ENCODE data around the gene KCNQ1OT1.

Gene KCNQ1OT1

DNA sequence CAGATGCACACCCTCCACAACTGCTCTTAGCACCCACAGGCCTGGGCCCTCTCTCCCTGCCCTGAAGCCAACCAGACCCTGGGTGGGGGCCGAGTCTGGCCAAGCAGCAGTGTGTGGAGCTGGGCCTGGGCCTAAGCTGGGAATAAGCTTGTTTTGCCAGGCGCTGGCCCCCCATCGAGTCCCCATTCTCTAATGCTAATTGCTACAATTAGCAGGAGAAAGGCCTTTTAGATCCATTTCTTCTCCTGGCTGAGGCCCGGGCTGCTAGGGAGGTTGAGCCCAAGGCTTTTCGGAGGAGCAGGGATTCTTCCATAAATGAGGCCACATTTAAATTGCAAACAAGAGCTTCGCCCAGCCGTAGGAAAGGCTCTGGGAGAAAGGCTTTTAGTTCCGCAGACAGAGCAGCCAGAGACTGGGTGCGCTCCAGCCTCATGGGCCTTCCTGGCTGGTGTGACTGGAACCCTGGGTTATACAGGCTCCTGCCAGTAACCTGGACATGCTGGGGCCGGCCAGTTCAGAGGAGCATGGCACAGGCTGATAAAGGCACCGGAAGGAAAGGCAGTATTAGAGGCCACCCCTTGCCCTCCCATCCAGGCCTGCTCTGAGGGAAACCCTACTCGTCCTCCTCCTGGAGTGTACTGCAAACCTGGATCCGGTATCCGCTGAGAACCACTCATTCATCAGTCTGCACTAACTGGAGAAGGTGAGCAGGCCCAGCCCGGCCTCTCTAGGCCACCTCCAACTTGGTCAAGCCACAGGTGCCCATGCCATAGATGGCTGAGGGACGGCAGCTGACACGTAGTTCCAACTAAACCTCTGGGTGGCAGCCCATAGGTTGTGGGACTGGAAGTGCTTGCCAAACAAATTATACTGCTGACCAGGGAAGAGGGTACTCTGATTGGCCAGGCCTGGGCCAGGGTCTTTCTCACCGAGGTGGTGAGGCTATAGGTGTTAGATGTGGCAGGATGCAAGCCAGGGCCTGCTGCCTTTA lies 6.2 kb downstream of the KCNQ1OT1 start:
- Mint-ChIP-seq H3K9me3 (ENCODE audit: low read depth) (no peaks in the 10 kb centered on the region), H3K4me3 (no peak overlapping the region), H3K27ac (no peak overlapping the region), H3K4me1 (ENCODE audit: low read depth) (peaks cover 9% of the 10 kb centered on the region), H3K36me3 (peaks cover 11% of the 10 kb centered on the region), H3K27me3 (no peaks in the 10 kb centered on the region)

DNA sequence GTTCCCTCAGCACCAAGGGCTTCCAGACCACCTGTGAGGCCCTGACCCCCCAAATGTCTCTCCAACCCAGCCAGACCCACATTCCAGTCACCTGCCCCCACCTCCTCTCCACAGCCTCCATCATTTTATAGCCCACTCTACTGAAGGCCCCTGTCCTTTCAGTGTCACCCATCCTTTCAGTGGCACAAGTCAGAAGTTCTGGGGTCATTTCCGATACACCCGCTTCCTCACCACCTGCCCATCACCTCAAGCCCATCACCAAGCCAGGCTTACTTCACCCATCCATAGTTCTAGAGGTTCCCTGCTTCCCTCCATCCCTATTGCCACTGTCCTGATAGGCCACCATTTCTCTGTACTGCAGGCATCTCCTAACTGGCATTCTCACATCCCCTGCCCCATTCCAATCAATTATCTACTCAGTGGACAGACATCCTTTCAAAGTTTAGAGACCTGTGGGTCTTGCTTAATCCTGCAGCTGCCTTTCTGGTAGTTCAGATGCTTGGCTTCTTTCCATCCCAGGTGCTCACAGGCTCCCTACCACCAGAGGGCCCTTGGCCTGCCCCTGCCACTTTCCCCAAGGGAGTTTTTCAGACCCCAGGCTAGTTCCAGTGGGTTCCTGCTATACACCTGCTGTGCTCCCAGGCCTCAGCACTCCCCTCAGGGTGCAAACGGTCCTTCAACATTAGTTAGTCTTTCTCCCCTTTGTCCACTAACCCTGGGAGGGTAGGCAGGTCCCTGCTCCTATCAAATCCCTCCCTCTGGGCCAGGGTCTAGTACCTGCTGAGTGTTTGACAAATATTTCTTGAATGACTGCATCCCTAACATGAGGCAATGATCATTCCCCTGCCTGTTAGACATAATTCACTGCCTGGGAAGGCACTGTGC lies 7.6 kb downstream of the KCNQ1OT1 start:
- H3K9me3 Mint-ChIP-seq (ENCODE audit: low read depth), result no peaks in the 10 kb centered on the region
- H3K27ac Mint-ChIP-seq, result no peak overlapping the region
- H3K4me3 Mint-ChIP-seq, result no peak overlapping the region
- H3K4me1 Mint-ChIP-seq (ENCODE audit: low read depth), result peaks cover 2% of the 10 kb centered on the region
- no peaks in the 10 kb centered on the region for H3K27me3 Mint-ChIP-seq
- peaks cover 8% of the 10 kb centered on the region for H3K36me3 Mint-ChIP-seq

DNA sequence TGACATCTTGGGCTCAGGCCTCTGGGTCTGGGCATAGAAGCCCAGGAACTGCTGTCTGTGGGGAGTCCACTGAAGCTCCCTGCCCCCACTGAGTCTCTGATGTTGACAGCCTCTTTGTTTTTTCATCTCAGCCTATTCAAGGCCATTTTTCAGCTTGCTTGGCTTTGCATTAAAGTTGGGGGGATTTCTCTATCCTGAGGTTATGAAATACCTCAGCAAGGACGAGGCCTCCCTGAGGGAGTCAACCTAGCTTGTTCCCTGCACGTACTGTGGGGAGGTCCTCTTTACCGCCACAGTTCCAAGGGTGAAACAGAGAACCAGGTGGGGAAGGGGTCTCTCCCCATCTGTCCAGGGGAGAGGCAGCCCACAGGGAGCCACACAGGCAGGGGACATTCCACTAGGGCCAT lies 8.4 kb downstream of the KCNQ1OT1 start:
- H3K27ac Mint-ChIP-seq, result no peak overlapping the region
- H3K27me3 Mint-ChIP-seq, result no peaks in the 10 kb centered on the region
- H3K9me3 Mint-ChIP-seq (ENCODE audit: low read depth), result no peaks in the 10 kb centered on the region
- no peak overlapping the region for H3K4me3 Mint-ChIP-seq
- peaks cover 4% of the 10 kb centered on the region for H3K36me3 Mint-ChIP-seq
- no peaks in the 10 kb centered on the region for H3K4me1 Mint-ChIP-seq (ENCODE audit: low read depth)

- no peaks in the 10 kb centered on the region for H3K4me1 Mint-ChIP-seq (ENCODE audit: low read depth)
- H3K4me3 Mint-ChIP-seq, result no peak overlapping the region
- H3K36me3 Mint-ChIP-seq, result peaks cover 4% of the 10 kb centered on the region
- no peak overlapping the region for H3K27ac Mint-ChIP-seq
- H3K27me3 Mint-ChIP-seq, result no peaks in the 10 kb centered on the region
- no peaks in the 10 kb centered on the region for H3K9me3 Mint-ChIP-seq (ENCODE audit: low read depth)
Measured at GRCh38 chr11:2690596-2691354, 9.0 kb downstream of the KCNQ1OT1 start.

DNA sequence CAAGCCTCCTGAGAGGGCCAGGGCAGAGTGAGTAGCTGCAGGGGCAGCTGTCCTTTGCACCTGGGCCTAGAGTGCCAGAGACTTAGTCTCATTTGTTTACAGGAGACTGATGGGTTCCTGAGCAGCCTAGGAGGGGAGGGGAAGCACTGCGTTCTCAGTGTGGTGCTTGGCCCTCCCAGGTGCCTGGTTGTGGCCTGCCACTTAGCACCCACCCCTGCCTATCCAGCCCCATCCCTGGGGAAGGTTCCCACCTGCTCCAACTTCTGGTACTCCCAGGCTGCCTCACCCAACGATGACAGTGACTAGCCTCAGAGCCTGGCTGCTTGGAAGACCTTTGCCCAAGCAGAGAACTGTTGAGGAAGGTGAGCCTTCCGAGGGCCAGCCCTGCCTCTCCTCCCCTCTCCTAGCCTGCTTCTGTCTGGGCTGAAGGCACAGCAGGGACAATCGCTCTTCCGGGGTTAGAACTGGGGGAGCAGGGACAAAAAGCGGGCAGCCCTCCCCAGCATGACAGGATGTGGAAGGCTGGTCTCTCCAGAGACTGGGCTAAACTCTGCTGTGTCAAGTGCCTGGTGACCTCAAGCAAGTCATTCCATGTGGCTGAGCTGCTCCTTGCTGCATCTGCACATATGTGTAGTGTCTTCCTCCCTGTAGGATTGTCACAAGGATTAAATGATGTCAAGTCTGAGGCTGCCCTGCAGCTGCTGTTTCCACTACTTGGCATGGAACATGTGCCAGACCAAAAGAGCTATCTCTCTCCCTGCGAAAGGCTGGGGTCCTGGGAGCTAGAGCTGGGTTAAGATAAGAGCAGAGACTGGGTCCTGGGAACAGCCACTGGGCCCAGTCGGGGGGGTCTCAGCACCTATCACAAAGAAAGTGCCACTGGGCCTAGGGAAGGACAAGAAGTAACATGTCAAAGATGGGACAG lies 9.9 kb downstream of the KCNQ1OT1 start:
- H3K27me3 Mint-ChIP-seq, result no peaks in the 10 kb centered on the region
- H3K4me1 Mint-ChIP-seq (ENCODE audit: low read depth), result no peaks in the 10 kb centered on the region
- peaks cover 4% of the 10 kb centered on the region for H3K36me3 Mint-ChIP-seq
- no peak overlapping the region for H3K27ac Mint-ChIP-seq
- H3K9me3 Mint-ChIP-seq (ENCODE audit: low read depth), result no peaks in the 10 kb centered on the region
- no peak overlapping the region for H3K4me3 Mint-ChIP-seq

- Mint-ChIP-seq H3K4me1 (ENCODE audit: low read depth) (no peaks in the 10 kb centered on the region), H3K27me3 (no peaks in the 10 kb centered on the region)
Measured at GRCh38 chr11:2688381-2689231, 11.2 kb downstream of the KCNQ1OT1 start.

GRCh38 chr11:2687782-2688191 lies 12.0 kb downstream of the KCNQ1OT1 start:
- Mint-ChIP-seq H3K4me1 (ENCODE audit: low read depth) (no peaks in the 10 kb centered on the region), H3K36me3 (peaks cover 4% of the 10 kb centered on the region), H3K27me3 (no peaks in the 10 kb centered on the region), H3K4me3 (no peak overlapping the region), H3K9me3 (ENCODE audit: low read depth) (no peaks in the 10 kb centered on the region), H3K27ac (no peak overlapping the region)

More at GRCh38 chr11:2688381-2689231, 11.2 kb downstream of the KCNQ1OT1 start:
- Mint-ChIP-seq H3K9me3 (ENCODE audit: low read depth) (no peaks in the 10 kb centered on the region), H3K4me3 (no peak overlapping the region), H3K27ac (no peak overlapping the region), H3K36me3 (peaks cover 4% of the 10 kb centered on the region)

- no peaks in the 10 kb centered on the region for H3K27me3 Mint-ChIP-seq
- no peaks in the 10 kb centered on the region for H3K9me3 Mint-ChIP-seq (ENCODE audit: low read depth)
- H3K36me3 Mint-ChIP-seq, result peaks cover 4% of the 10 kb centered on the region
- no peak overlapping the region for H3K27ac Mint-ChIP-seq
- H3K4me3 Mint-ChIP-seq, result no peak overlapping the region
- no peaks in the 10 kb centered on the region for H3K4me1 Mint-ChIP-seq (ENCODE audit: low read depth)
Measured at GRCh38 chr11:2687223-2687530, 12.6 kb downstream of the KCNQ1OT1 start.

DNA sequence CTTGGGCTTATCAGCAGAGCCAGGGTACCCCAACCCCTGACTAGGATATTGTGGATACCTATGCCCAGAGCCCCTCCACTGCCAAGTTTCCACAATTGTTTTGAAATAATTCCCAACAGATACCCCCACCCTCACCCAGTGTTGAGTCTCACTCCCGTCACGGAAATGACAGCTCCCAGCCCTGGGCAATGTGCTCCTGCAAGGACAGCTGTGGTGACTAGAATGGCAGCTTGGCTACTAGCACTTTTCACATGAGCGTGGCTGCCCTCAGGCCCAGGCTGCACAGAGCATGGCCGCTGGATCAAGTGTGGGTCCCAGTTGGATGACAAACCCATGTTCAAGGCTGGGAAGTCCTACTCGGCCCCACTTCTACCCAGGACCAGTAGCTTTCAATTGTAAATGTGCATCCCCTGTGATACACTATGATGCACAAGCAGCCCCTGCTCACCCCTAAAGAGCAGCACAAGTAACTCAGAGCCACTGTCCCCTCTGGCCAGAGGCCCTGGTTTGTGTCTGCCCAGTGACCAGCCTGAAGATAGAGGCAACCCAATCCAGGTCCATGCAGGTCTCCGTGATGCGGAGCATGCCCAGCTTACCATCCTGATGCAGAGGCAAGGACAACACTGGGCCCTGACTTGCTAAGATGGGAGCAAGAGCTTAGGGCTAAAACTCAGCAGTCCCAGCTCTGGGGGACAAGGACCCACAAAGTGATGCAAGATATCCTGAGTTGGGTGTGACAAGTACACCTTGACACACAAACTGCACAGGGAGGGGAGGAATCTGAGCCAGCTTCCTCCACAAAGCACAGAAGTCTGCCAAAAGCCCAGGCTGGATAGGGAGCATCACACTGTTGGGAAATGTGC lies 13.2 kb downstream of the KCNQ1OT1 start:
- Mint-ChIP-seq H3K4me3 (no peak overlapping the region), H3K9me3 (ENCODE audit: low read depth) (no peaks in the 10 kb centered on the region), H3K27me3 (no peaks in the 10 kb centered on the region), H3K36me3 (no peaks in the 10 kb centered on the region), H3K27ac (no peak overlapping the region), H3K4me1 (ENCODE audit: low read depth) (no peaks in the 10 kb centered on the region)

DNA sequence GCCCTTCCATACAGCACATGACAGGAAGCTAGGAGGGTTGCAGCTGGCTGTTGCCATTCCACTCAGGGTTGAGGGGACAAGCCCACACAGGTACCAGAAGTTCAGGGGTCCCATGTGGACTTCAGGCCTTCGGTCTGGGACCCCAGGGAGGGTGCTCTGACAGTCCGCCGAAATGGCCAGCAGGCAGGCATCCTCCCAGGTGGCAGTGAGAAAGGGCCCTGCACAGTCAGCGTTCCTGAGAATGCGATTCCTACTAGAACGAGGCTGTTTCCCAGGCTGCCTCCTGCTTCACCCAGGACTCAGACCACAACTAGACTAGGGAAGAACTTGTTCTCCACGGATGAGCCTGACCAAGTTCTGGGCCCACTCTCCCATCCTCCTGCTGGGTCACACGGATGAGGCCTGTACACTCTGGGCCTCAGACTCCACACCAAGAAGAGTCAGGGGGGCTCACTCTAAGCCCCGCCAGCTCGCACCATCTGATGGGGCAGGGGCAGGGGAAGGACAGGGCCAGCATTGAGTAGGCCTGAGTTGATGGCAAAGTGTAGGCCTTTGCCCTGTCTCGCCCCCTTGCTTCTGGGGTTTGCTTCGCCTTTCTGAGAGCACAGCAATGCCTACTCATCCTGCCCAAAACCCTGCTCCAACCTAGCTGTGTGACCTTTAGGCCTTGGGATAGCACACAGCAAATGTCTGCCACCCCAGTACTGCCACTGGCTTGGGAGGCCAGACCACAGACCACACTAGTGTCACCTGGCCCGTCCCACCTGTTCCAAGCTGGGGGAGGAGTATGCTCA lies 14.0 kb downstream of the KCNQ1OT1 start:
- Mint-ChIP-seq H3K36me3 (no peaks in the 10 kb centered on the region), H3K9me3 (ENCODE audit: low read depth) (no peaks in the 10 kb centered on the region), H3K27ac (no peak overlapping the region), H3K4me1 (ENCODE audit: low read depth) (no peaks in the 10 kb centered on the region), H3K4me3 (no peak overlapping the region), H3K27me3 (no peaks in the 10 kb centered on the region)

GRCh38 chr11:2685051-2685450 lies 14.7 kb downstream of the KCNQ1OT1 start:
- Mint-ChIP-seq H3K36me3 (no peaks in the 10 kb centered on the region), H3K4me1 (ENCODE audit: low read depth) (no peaks in the 10 kb centered on the region), H3K9me3 (ENCODE audit: low read depth) (no peaks in the 10 kb centered on the region), H3K27ac (no peak overlapping the region), H3K4me3 (no peak overlapping the region), H3K27me3 (no peaks in the 10 kb centered on the region)

DNA sequence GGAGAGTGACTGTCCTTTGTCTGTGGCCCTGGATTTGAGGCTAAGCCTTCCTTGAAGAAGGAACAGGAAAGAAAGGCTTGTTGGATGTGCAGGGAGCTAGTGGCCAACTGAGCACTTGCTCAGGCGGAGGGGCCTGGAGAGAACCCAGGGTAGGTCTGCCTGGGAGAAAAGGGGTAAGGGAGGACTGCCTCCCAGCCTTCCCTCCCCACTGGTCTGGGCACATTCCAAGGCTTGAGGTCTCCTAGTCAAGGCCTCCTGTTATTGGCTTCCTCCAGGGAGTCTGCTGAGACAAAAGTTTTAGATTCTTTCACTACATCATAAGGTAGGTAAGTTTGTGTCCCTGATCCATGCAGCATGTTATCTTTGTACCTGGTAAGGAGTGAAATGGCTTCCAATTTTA lies 15.2 kb downstream of the KCNQ1OT1 start:
- H3K4me1 Mint-ChIP-seq (ENCODE audit: low read depth), result no peaks in the 10 kb centered on the region

More for the DNA sequence above, 15.2 kb downstream of the KCNQ1OT1 start:
- Mint-ChIP-seq H3K36me3 (no peaks in the 10 kb centered on the region), H3K9me3 (ENCODE audit: low read depth) (no peaks in the 10 kb centered on the region), H3K27me3 (no peaks in the 10 kb centered on the region), H3K4me3 (no peak overlapping the region), H3K27ac (no peak overlapping the region)

Data from activated naive CD8-positive, alpha-beta T cell (primary cell).